HepG2 (cell line): ENCODE results near the gene EGFR. TPM values are rescaled to one million over a fixed set of nuclear protein-coding genes. Genes with fewer than 3 reads are reported as not detected.
A peak's percentile ranks its signal among the peaks of the same experiment; 100 is the strongest.

Experiments used
- ADNP ChIP-seq: sonication (generic); formaldehyde crosslinking; IDR thresholded peaks from 2 replicates; pipeline ENCODE4 v1.4.0; 2020; ENCODE audit warnings: missing genetic modification reagents
- ARID3A ChIP-seq: IDR thresholded peaks from 2 replicates; pipeline ENCODE4 v1.6.1; 2012; ENCODE audit warnings: low read depth, low read length, improper control_type of control experiment
- ARID5B ChIP-seq: IDR thresholded peaks from 2 replicates; pipeline ENCODE4 v1.4.0; 2020; ENCODE audit warnings: mild to moderate bottlenecking, missing genetic modification reagents
- BHLHE40 ChIP-seq: IDR thresholded peaks from 2 replicates; pipeline ENCODE4 v1.6.1; 2011; ENCODE audit warnings: low read length, improper control_type of control experiment
- FOSL2 ChIP-seq: sonication (generic); formaldehyde crosslinking; IDR thresholded peaks from 2 replicates; pipeline ENCODE4 v1.4.0; 2020; ENCODE audit warnings: missing genetic modification reagents
- FOXP1 ChIP-seq, 2 experiments: fragments of 450-650 bp in 1 of 2; IDR thresholded peaks; 2 replicates each; pipeline ENCODE4 v1.6.1; 2017 to 2018; ENCODE audit warnings: antibody characterized with exemption in 1 of 2
- HCFC1 ChIP-seq: fragments of 150-350 bp; IDR thresholded peaks from 2 replicates; pipeline ENCODE4 v1.6.1; 2014; ENCODE audit warnings: low read depth, low read length
- NR3C1 ChIP-seq: sonication (generic); formaldehyde crosslinking; IDR thresholded peaks from 2 replicates; pipeline ENCODE4 v1.4.0; 2020; ENCODE audit warnings: missing genetic modification reagents
- PAXIP1 ChIP-seq: sonication (generic); formaldehyde crosslinking; conservative IDR thresholded peaks from 2 replicates; pipeline ENCODE4 v1.4.0; 2020; ENCODE audit warnings: mild to moderate bottlenecking, missing genetic modification reagents, moderate library complexity
- REST ChIP-seq, 2 experiments: IDR thresholded peaks; 2 replicates each; pipeline ENCODE4 v1.6.1; 2011 to 2012; ENCODE audit warnings: low read length in 2 of 2, borderline replicate concordance in 1 of 2, low read depth in 1 of 2, mild to moderate bottlenecking in 1 of 2, moderate library complexity in 1 of 2
- SOX13 ChIP-seq, 3 experiments: fragments of 450-650 bp in 1 of 3; sonication (generic) in 1 of 3; formaldehyde crosslinking in 1 of 3; IDR thresholded peaks in 2 of 3; conservative IDR thresholded peaks in 1 of 3; 2 replicates each; pipeline versions ENCODE4 v1.5.0 to v1.6.1; 2016 to 2020; ENCODE audit warnings: antibody characterized with exemption in 1 of 3, mild to moderate bottlenecking in 1 of 3, missing compliant biosample characterization in 1 of 3, missing genetic modification reagents in 1 of 3, moderate library complexity in 1 of 3
- ZBTB7B ChIP-seq: sonication (generic); formaldehyde crosslinking; IDR thresholded peaks from 2 replicates; pipeline ENCODE4 v1.4.0; 2020; ENCODE audit warnings: missing genetic modification reagents
- ZNF317 ChIP-seq: sonication (generic); formaldehyde crosslinking; IDR thresholded peaks from 2 replicates; pipeline ENCODE4 v1.5.0; 2020; ENCODE audit warnings: mild to moderate bottlenecking, missing genetic modification reagents
- ZNF335 ChIP-seq: sonication (generic); formaldehyde crosslinking; IDR thresholded peaks from 2 replicates; pipeline ENCODE4 v1.4.0; 2020; ENCODE audit warnings: missing genetic modification reagents
- polyA plus RNA-seq, 8 experiments: library from polyadenylated mRNA; depleted of rRNA in 3 of 8; stranded (reverse) in 7 of 8; unstranded in 1 of 8; fragments of >200 nt; fragmentation: Illumina TruSeq in 4 of 8; extraction: Trizol in 4 of 8; gene quantifications; 2 replicates each; pipeline versions ENCODE4 v1.2.1 to v1.2.3, GENCODE V29; 2011 to 2016; ENCODE audit warnings: low read depth in 4 of 8, missing spikeins in 1 of 8, mixed read lengths in 1 of 8; ENCODE audit not compliant: insufficient read depth in 1 of 8
- total RNA-seq, 5 experiments: library from RNA; depleted of rRNA; stranded (reverse); fragments of >200 nt; fragmentation: Illumina TruSeq; extraction: Trizol; gene quantifications; 2 replicates each; pipeline ENCODE4 v1.2.3, GENCODE V29; 2016; ENCODE audit warnings: low read depth in 1 of 5

The EGFR gene
- total and polyA plus RNA-seq, 2 of the 13 experiments (the other 11 are each of a cell fraction or from before 2014, with no cell fraction given) = 7.0 to 10.0 TPM

GRCh38 chr7:55131142-55131929 is 112.5 kb downstream of the EGFR start (continued):
- TF ChIP-seq REST (IDR thresholded peaks at IDR 0.05; ENCODE audit: borderline replicate concordance in 1 of 2, low read depth in 1 of 2, low read length in 2 of 2) = no peak
- peak; percentile 24; the same call in 1 of the 2 replicates for TF ChIP-seq ZNF317 (CRISPR knock-in tag)
- TF ChIP-seq PAXIP1 (CRISPR knock-in tag) = peak; percentile 73
- no peak for TF ChIP-seq NR3C1 (CRISPR knock-in tag)
- no peak for TF ChIP-seq SOX13 (IDR thresholded peaks at IDR 0.05)
- peak in 1 of 2 experiments; percentile 31; a peak in 1 of 4 replicates for TF ChIP-seq SOX13 (CRISPR knock-in tag; conservative IDR thresholded peaks at IDR 0.05 in 1 of 2, IDR thresholded peaks at IDR 0.05 in 1 of 2)
- TF ChIP-seq ADNP = no peak
- peak; percentile 66; the same call in 1 of the 2 replicates for TF ChIP-seq ZBTB7B
- TF ChIP-seq HCFC1 = no peak
- no peak for TF ChIP-seq FOXP1 (IDR thresholded peaks at IDR 0.05)
- no peak for TF ChIP-seq FOXP1 (CRISPR knock-in tag; IDR thresholded peaks at IDR 0.05)
- TF ChIP-seq BHLHE40 = 0 out of 2 replicates have a peak, but pooled peaks have one; percentile 21
- peak; percentile 18; the same call in 1 of the 2 replicates for TF ChIP-seq FOSL2 (CRISPR knock-in tag)
- peak; percentile 21; the same call in 1 of the 2 replicates for TF ChIP-seq ARID5B (CRISPR knock-in tag)
- no peak for TF ChIP-seq ZNF335 (CRISPR knock-in tag)
- no peak for TF ChIP-seq ARID3A
